H1 (cell line): ENCODE data around the gene NAT9. TPM values are rescaled to one million over a fixed set of nuclear protein-coding genes. Genes with fewer than 3 reads are reported as not detected.

Experiments
- BACH1 ChIP-seq: IDR thresholded peaks from 2 replicates; pipeline ENCODE4 v1.6.1; 2012; ENCODE audit warnings: low read length, improper control_type of control experiment
- RXRA ChIP-seq: IDR thresholded peaks from 2 replicates; pipeline ENCODE4 v1.6.1; 2011; ENCODE audit warnings: low read depth, mild to moderate bottlenecking, low read length, moderate library complexity; ENCODE audit not compliant: insufficient read depth
- TAF7 ChIP-seq: optimal IDR thresholded peaks from 2 replicates; pipeline ENCODE3; 2011; ENCODE audit warnings: low read depth, mild to moderate bottlenecking, inconsistent platforms, low read length, moderate library complexity, borderline replicate concordance
- TCF12 ChIP-seq: IDR thresholded peaks from 2 replicates; pipeline ENCODE4 v1.6.1; 2011; ENCODE audit warnings: low read depth, mild to moderate bottlenecking, low read length
- microRNA-seq, 2 experiments: library from miRNA; unstranded; fragments of <30 nt; microRNA quantifications; one replicate each; pipeline versions ENCODE4 to v1.2.0, GENCODE V29; 2016 to 2020; ENCODE audit warnings: borderline microRNAs expressed in 2 of 2, borderline number of aligned reads in 2 of 2, borderline replicate concordance in 1 of 2
- polyA plus RNA-seq, 7 experiments: library from polyadenylated mRNA; depleted of rRNA in 3 of 7; stranded (reverse) in 5 of 7; unstranded in 2 of 7; fragments of >200 nt in 5 of 7; fragments of 200-250 nt in 2 of 7; gene quantifications; 1 replicate in 5 of 7; 2 replicates in 1 of 7; 4 replicates in 1 of 7; pipeline versions ENCODE4 v1.2.1 to v1.2.3, GENCODE V29; 2011 to 2013; ENCODE audit warnings: missing spikeins in 2 of 7, mixed read lengths in 2 of 7
- total RNA-seq: library from RNA; stranded (reverse); fragmentation: NEBNext Ultra II Directional; extraction: Animal tissue kit (Norgen Biotek cat#: 25700); gene quantifications from 2 replicates; pipeline ENCODE4 v1.2.1, GENCODE V29; 2021

The NAT9 gene
- total and polyA plus RNA-seq, 2 of the 8 experiments (the other 6 are each of a cell fraction or from before 2014, with no cell fraction given): 32.3 to 42.7 TPM

GRCh38 chr17:74722782-74723181, 53.4 kb downstream of the NAT9 start (continued):
- TF ChIP-seq BACH1: no peak
- TF ChIP-seq TAF7: no peak
- TF ChIP-seq RXRA: no peak
- no peak for TF ChIP-seq TCF12

Small RNA genes within 50 kb of the gene (microRNA-seq; reads per million reads assigned to microRNA genes)
- gene MIR3615: 12.8 to 14.3 reads per million in 2 experiments

Other genes starting within 250 kb of the NAT9 start
- gene CD300LB, start 244.9 kb downstream of the NAT9 start, total RNA-seq: not detected in 2 replicates
- gene CD300LB, start 244.9 kb downstream of the NAT9 start, polyA plus RNA-seq (2011; rRNA removed): not detected in 2 replicates
- gene CD300C, start 230.2 kb downstream of the NAT9 start, total RNA-seq: not detected in 2 replicates
- gene CD300C, start 230.2 kb downstream of the NAT9 start, polyA plus RNA-seq (2011; rRNA removed): not detected in 2 replicates
- not detected in 2 replicates for gene CD300H, start 208.8 kb downstream of the NAT9 start, total RNA-seq
- not detected in 2 replicates for gene CD300H, start 208.8 kb downstream of the NAT9 start, polyA plus RNA-seq (2011; rRNA removed)
- not detected in 2 replicates for gene CD300LD, start 184.1 kb downstream of the NAT9 start, total RNA-seq
- gene CD300LD, start 184.1 kb downstream of the NAT9 start, polyA plus RNA-seq (2011; rRNA removed): not detected in 2 replicates
- gene CD300E, start 152.6 kb downstream of the NAT9 start, total RNA-seq: not detected in 2 replicates
- gene CD300E, start 152.6 kb downstream of the NAT9 start, polyA plus RNA-seq (2011; rRNA removed): not detected in 2 replicates
- gene CD300LF, start 63.4 kb downstream of the NAT9 start, total RNA-seq: not detected in 2 replicates
- not detected in 2 replicates for gene CD300LF, start 63.4 kb downstream of the NAT9 start, polyA plus RNA-seq (2011; rRNA removed)
- gene RAB37, start 39.1 kb downstream of the NAT9 start, total RNA-seq: 5.2 and 5.5 TPM in 2 replicates
- 6.1 and 6.6 TPM in 2 replicates for gene RAB37, start 39.1 kb downstream of the NAT9 start, polyA plus RNA-seq (2011; rRNA removed)
- 91.3 and 92.9 TPM in 2 replicates for gene NHERF1, start 27.7 kb downstream of the NAT9 start, total RNA-seq
- gene NHERF1, start 27.7 kb downstream of the NAT9 start, polyA plus RNA-seq (2011; rRNA removed): 99.2 and 140 TPM in 2 replicates
- gene GRIN2C, start 83.5 kb upstream of the NAT9 start, total RNA-seq: 0.07 TPM in 1 of 2 replicates, not detected in the other
- gene GRIN2C, start 83.5 kb upstream of the NAT9 start, polyA plus RNA-seq (2011; rRNA removed): 0.06 and 0.11 TPM in 2 replicates
- 24.2 and 25.6 TPM in 2 replicates for gene FDXR, start 96.6 kb upstream of the NAT9 start, total RNA-seq
- 31.4 and 44.0 TPM in 2 replicates for gene FDXR, start 96.6 kb upstream of the NAT9 start, polyA plus RNA-seq (2011; rRNA removed)
- 0.56 and 0.80 TPM in 2 replicates for gene FADS6, start 117.3 kb upstream of the NAT9 start, total RNA-seq
- gene FADS6, start 117.3 kb upstream of the NAT9 start, polyA plus RNA-seq (2011; rRNA removed): 2.5 and 2.6 TPM in 2 replicates
- 1.6 and 1.7 TPM in 2 replicates for gene USH1G, start 146.9 kb upstream of the NAT9 start, total RNA-seq
- 4.3 and 5.0 TPM in 2 replicates for gene USH1G, start 146.9 kb upstream of the NAT9 start, polyA plus RNA-seq (2011; rRNA removed)
- not detected in 2 replicates for gene OTOP2, start 147.9 kb upstream of the NAT9 start, total RNA-seq
- gene OTOP2, start 147.9 kb upstream of the NAT9 start, polyA plus RNA-seq (2011; rRNA removed): 0.23 and 0.27 TPM in 2 replicates
- not detected in 2 replicates for gene OTOP3, start 159.6 kb upstream of the NAT9 start, total RNA-seq
- 0.05 and 0.09 TPM in 2 replicates for gene OTOP3, start 159.6 kb upstream of the NAT9 start, polyA plus RNA-seq (2011; rRNA removed)
- gene HID1, start 196.4 kb upstream of the NAT9 start, total RNA-seq: 13.8 and 15.1 TPM in 2 replicates
- gene HID1, start 196.4 kb upstream of the NAT9 start, polyA plus RNA-seq (2011; rRNA removed): 25.9 and 36.3 TPM in 2 replicates
- gene CDR2L, start 211.3 kb upstream of the NAT9 start, total RNA-seq: 38.1 and 40.5 TPM in 2 replicates
- gene CDR2L, start 211.3 kb upstream of the NAT9 start, polyA plus RNA-seq (2011; rRNA removed): 20.4 and 26.8 TPM in 2 replicates
- 48.5 and 49.1 TPM in 2 replicates for gene MRPL58, start 236.3 kb upstream of the NAT9 start, total RNA-seq
- gene MRPL58, start 236.3 kb upstream of the NAT9 start, polyA plus RNA-seq (2011; rRNA removed): 43.2 and 43.6 TPM in 2 replicates